Suprapubic skin (tissue), 3 donors: ENCODE data around the gene GMPR.
"Not testable (repeated sequence)": the region's sequence is repeated elsewhere in the genome, so short reads cannot be mapped to it uniquely, and the experiment has no call there.

Experiments used
- POLR2AphosphoS5 ChIP-seq, 3 donors: sonication (generic); formaldehyde crosslinking; IDR thresholded peaks; one replicate each; pipeline ENCODE4 v1.6.1; 2017; ENCODE audit warnings: antibody characterized with exemption in 3 of 3
- TF ChIP-seq, protein P1 (sequence below), 2 donors: fragments of 200-600 bp in 1 of 2; fragments of 450-650 bp in 1 of 2; sonication (generic) in 1 of 2; IDR thresholded peaks; one replicate each; pipeline ENCODE4 v1.5.1; 2016 to 2019; ENCODE audit warnings: antibody characterized with exemption in 2 of 2, mild to moderate bottlenecking in 1 of 2, moderate library complexity in 1 of 2

- TF ChIP-seq, protein P1, sequence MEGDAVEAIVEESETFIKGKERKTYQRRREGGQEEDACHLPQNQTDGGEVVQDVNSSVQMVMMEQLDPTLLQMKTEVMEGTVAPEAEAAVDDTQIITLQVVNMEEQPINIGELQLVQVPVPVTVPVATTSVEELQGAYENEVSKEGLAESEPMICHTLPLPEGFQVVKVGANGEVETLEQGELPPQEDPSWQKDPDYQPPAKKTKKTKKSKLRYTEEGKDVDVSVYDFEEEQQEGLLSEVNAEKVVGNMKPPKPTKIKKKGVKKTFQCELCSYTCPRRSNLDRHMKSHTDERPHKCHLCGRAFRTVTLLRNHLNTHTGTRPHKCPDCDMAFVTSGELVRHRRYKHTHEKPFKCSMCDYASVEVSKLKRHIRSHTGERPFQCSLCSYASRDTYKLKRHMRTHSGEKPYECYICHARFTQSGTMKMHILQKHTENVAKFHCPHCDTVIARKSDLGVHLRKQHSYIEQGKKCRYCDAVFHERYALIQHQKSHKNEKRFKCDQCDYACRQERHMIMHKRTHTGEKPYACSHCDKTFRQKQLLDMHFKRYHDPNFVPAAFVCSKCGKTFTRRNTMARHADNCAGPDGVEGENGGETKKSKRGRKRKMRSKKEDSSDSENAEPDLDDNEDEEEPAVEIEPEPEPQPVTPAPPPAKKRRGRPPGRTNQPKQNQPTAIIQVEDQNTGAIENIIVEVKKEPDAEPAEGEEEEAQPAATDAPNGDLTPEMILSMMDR (IDR thresholded peaks at IDR 0.05): not testable (repeated sequence)
- not testable (repeated sequence) for TF ChIP-seq POLR2AphosphoS5 (IDR thresholded peaks at IDR 0.05)
Observed at GRCh38 chr6:16269442-16270070, 31.2 kb downstream of the GMPR start.
